ENCODE results near the gene CCDC148. TPM values are rescaled to one million over a fixed set of nuclear protein-coding genes. Genes with fewer than 3 reads are reported as not detected.

The CCDC148 gene
- total RNA-seq, 1 experiment from 2014 or later = 2.1 TPM

- TF ChIP-seq IRF1 (CRISPR knock-in tag; IDR thresholded peaks at IDR 0.05) (no peak), ZNF423 (CRISPR knock-in tag; IDR thresholded peaks at IDR 0.05) (no peak), CBFB (CRISPR knock-in tag; IDR thresholded peaks at IDR 0.05; ENCODE audit: low read depth) (no peak), NFYB (CRISPR knock-in tag; conservative IDR thresholded peaks at IDR 0.05; ENCODE audit: low read depth) (no peak), ZNF425 (CRISPR knock-in tag; conservative IDR thresholded peaks at IDR 0.05) (no peak), KAT7 (CRISPR knock-in tag; IDR thresholded peaks at IDR 0.05; ENCODE audit: borderline replicate concordance) (no peak), ZNF416 (CRISPR knock-in tag; IDR thresholded peaks at IDR 0.05) (no peak), ZNF232 (CRISPR knock-in tag; IDR thresholded peaks at IDR 0.05) (no peak), ZNF671 (CRISPR knock-in tag; IDR thresholded peaks at IDR 0.05) (no peak), EMX1 (CRISPR knock-in tag; IDR thresholded peaks at IDR 0.05) (no peak), FOXJ3 (CRISPR knock-in tag; IDR thresholded peaks at IDR 0.05; ENCODE audit: borderline replicate concordance) (no peak)
These were observed 68.4 kb downstream of the CCDC148 start (continued) for GRCh38 chr2:158388159-158388558.

GRCh38 chr2:158385646-158386045 is 70.9 kb downstream of the CCDC148 start:
- POLR2A ChIA-PET = no interaction called here
- no peak overlapping the region for H3K4me3 Mint-ChIP-seq
- TF ChIP-seq ZNF423 (CRISPR knock-in tag; IDR thresholded peaks at IDR 0.05) (no peak), ZNF281 (CRISPR knock-in tag; IDR thresholded peaks at IDR 0.05) (no peak), ARID4B (CRISPR knock-in tag; IDR thresholded peaks at IDR 0.05; ENCODE audit: borderline replicate concordance) (no peak), ZNF138 (CRISPR knock-in tag; conservative IDR thresholded peaks at IDR 0.05) (no peak), STAT6 (CRISPR knock-in tag; conservative IDR thresholded peaks at IDR 0.05; ENCODE audit: low read depth) (no peak), NR1H2 (CRISPR knock-in tag; IDR thresholded peaks at IDR 0.05) (no peak), ZNF263 (CRISPR knock-in tag; IDR thresholded peaks at IDR 0.05; ENCODE audit: low read depth) (no peak), CREM (CRISPR knock-in tag; IDR thresholded peaks at IDR 0.05) (no peak), FOXP1 (CRISPR knock-in tag; IDR thresholded peaks at IDR 0.05; ENCODE audit: borderline replicate concordance) (no peak), MAX (CRISPR knock-in tag; IDR thresholded peaks at IDR 0.05) (no peak), MLX (CRISPR knock-in tag; IDR thresholded peaks at IDR 0.05) (no peak), JUN (CRISPR knock-in tag; IDR thresholded peaks at IDR 0.05) (no peak)

More at GRCh38 chr2:158385646-158386045, 70.9 kb downstream of the CCDC148 start:
- no peak for DNase-seq (ENCODE audit: low spot score)
- CTCF ChIA-PET = no interaction called here
- ATAC-seq = no peak
- H3K4me1 Mint-ChIP-seq = peaks cover 8% of the 10 kb centered on the region
- H3K27me3 Mint-ChIP-seq (ENCODE audit: low read depth) = peaks cover 4% of the 10 kb centered on the region
- no peak overlapping the region for H3K27ac Mint-ChIP-seq
- H3K9me3 Mint-ChIP-seq = peaks cover 16% of the 10 kb centered on the region
- 0 out of 2 replicates have a peak, but pooled peaks cover 2% of the 10 kb centered on the region for H3K36me3 Mint-ChIP-seq
